Measurements from ENCODE around the gene ALDH1A1. TPM values are rescaled to one million over a fixed set of nuclear protein-coding genes. Genes with fewer than 3 reads are reported as not detected.

Gene ALDH1A1
- 10 to 100 TPM in 11 of 12 donors, not detected in 1; 22.3 to 55.2 (median 31.8) TPM for polyA plus RNA-seq (ENCODE audit: insufficient read length in 12 of 12)
- long read RNA-seq, donor 1, transcript ALDH1A1-201 (13 exons, 2,107 nt), result major isoform, 47 of 134 reads
- long read RNA-seq, donor 1, partial matches to known transcripts, result 84 of 134 reads
- long read RNA-seq, donor 1, other reads (novel, unspliced or antisense), result 0 of 134 reads
- long read RNA-seq, donor 2, transcript ALDH1A1-201 (13 exons, 2,107 nt), result major isoform, 17 of 25 reads
- long read RNA-seq, donor 2, partial matches to known transcripts, result 8 of 25 reads
- long read RNA-seq, donor 2, other reads (novel, unspliced or antisense), result 0 of 25 reads
- long read RNA-seq, donor 3, transcript ALDH1A1-201 (13 exons, 2,107 nt), result major isoform, 7 of 8 reads
- long read RNA-seq, donor 3, partial matches to known transcripts, result 0 of 8 reads
- long read RNA-seq, donor 3, other reads (novel, unspliced or antisense), result 0 of 8 reads
- long read RNA-seq, donor 4, partial matches to known transcripts, result 0 of 3 reads
- long read RNA-seq, donor 4, other reads (novel, unspliced or antisense), result 0 of 3 reads
- long read RNA-seq, donor 5, result 0 reads
- long read RNA-seq, donor 6, transcript ALDH1A1-201 (13 exons, 2,107 nt), result major isoform, 7 of 13 reads
- long read RNA-seq, donor 6, partial matches to known transcripts, result 6 of 13 reads
- long read RNA-seq, donor 6, other reads (novel, unspliced or antisense), result 0 of 13 reads
- long read RNA-seq, donor 7, transcript ALDH1A1-201 (13 exons, 2,107 nt), result major isoform, 5 of 5 reads
- long read RNA-seq, donor 7, partial matches to known transcripts, result 0 of 5 reads
- long read RNA-seq, donor 7, other reads (novel, unspliced or antisense), result 0 of 5 reads
- long read RNA-seq, donor 8, transcript ALDH1A1-201 (13 exons, 2,107 nt), result major isoform, 13 of 20 reads
- long read RNA-seq, donor 8, partial matches to known transcripts, result 7 of 20 reads
- long read RNA-seq, donor 8, other reads (novel, unspliced or antisense), result 0 of 20 reads
- long read RNA-seq, donor 9, partial matches to known transcripts, result 0 of 4 reads
- long read RNA-seq, donor 9, other reads (novel, unspliced or antisense), result 0 of 4 reads
- long read RNA-seq, donor 10, transcript ALDH1A1-201 (13 exons, 2,107 nt), result major isoform, 22 of 24 reads
- long read RNA-seq, donor 10, partial matches to known transcripts, result 0 of 24 reads
- long read RNA-seq, donor 10, other reads (novel, unspliced or antisense), result 0 of 24 reads
- long read RNA-seq, donor 11, transcript ALDH1A1-201 (13 exons, 2,107 nt), result major isoform, 5 of 5 reads
- long read RNA-seq, donor 11, partial matches to known transcripts, result 0 of 5 reads
- long read RNA-seq, donor 11, other reads (novel, unspliced or antisense), result 0 of 5 reads

DNA sequence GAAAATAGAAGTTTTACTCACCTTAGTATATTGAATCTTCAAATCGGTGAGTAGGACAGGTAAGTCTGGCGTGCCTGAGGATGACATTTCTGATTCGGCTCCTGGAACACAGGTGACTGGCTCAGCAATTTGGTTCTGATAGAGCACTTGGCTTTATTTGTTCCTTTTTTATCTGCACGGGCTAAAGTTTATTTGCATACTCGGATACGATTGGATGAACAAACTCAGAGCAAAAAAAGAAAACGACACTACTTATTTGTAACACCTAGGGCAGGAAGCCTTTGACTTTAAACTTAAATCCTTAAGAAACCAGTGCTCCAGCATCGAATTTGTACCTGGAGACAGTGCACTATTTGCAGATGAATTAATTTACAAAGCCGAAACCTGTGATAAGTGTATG is at the start of gene ALDH1A1:
Gene ALDH1A1, minus strand, starts transcription at position 140 of the 400 bp plus-strand sequence. Its CDS starts 53 bp downstream, at position 87.
- DNase-seq, result no peak

DNA sequence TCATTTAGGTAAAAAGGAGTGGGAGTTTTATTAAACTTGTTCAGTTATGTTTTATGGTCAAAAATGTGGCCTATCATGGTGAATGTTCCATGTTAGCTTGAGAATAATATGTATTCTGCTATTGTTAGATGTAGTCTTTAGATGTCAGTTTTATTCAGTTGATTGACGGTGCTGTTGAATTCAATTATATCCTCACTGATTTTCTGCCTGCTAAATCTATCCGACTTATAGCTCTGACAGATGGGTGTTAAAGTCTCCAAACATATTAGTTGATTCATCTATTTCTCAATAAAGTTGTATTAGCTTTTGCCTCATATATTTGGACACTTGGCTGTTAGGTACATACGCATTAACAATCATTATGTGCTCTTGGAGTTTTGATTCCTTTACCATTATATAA is 49.0 kb upstream of the ALDH1A1 start:
- no peak for DNase-seq

DNA sequence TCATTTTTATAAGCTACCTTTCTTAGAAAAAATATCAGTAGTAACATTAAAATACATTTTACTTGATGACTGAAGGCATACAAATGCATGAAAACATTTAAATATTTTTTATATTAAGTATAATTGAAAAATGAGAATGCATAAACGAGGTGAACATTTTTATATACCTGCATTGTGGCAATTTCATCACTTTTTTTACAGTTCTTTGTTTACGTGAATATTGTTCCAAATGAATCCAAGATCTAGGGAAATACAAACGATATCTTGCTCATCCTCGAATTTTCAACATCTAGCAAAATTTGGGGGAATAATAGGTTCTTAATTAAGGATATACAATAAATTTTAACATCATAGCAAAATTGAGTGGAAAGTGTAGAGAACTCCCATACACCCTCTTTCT is 45.5 kb upstream of the ALDH1A1 start:
- no peak for DNase-seq

DNA sequence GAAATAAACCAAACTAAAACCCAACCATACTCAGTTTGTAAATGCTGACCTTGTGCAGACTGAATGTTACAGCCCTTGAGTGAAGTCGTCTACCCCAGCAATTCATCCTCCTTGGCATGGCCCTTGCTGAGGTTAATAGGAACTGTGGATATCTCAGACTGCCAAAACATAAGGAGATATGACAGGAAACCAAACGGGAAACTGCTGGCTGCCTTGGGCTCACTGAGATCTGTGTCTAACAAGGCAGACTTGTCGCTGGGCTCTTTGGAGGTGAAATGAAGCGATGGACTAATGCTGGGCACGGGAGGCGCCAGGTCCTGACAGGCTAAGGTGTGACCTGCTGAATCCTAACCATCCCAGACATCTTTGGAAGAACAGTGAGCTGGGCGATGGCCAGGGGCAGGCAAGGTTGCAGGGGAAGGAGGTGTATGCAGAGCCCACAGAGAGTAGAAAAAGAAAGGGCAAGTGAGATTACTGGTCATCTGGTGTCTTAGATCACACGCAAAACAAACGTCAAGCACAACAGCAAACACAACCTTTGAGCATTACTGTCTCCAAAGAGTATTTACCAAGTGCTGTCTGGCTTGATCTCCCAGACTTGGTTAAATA is 44.6 kb upstream of the ALDH1A1 start:
- DNase-seq, result no peak

DNA sequence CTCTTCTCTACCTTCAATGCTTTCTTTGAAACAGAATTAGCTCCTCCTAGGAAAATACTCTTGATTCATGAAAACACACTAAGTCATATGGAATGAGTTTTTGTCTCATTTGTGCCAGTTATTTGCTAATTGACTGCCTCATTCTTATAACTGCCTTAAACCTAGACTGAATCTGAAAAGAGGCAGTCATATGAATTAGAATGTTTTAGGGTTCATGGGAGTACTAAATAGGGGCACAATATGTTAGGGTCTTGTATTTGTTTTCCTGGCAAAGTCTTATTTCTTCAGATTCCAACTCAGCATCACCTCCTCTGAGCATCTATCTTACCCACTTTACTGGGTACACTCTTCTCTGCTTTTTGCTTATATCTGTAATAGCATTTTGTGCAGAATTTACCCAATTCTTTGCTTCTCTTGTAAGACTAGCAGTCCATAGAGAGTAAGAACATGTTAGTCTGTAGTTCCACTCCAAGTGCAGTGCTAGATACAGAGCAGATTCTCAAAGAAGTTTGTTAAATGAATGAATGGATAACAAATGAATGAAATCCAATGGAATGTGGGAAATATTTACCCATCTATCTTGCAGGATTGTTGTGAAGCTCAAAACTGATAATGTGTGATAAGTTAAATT is 43.9 kb upstream of the ALDH1A1 start:
- DNase-seq, result no peak

DNA sequence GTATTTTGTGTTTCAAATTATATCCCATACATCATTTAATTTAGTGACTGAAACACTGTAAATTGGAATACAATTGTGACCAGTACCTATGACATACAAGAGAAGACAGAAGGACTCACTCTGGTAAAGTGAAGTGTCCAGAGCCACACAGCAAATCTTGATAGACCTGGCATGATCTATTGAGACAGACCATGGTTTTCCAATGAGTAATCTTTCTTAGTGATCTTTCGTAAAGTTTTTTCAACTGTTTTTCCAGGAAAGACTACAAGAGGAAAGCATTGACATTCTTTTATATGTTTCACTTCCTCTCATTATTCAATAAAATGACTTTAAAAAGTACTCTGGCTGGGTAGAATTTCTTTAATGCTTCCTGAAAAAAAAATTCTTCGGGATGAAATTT is 43.3 kb upstream of the ALDH1A1 start:
- no peak for DNase-seq

DNA sequence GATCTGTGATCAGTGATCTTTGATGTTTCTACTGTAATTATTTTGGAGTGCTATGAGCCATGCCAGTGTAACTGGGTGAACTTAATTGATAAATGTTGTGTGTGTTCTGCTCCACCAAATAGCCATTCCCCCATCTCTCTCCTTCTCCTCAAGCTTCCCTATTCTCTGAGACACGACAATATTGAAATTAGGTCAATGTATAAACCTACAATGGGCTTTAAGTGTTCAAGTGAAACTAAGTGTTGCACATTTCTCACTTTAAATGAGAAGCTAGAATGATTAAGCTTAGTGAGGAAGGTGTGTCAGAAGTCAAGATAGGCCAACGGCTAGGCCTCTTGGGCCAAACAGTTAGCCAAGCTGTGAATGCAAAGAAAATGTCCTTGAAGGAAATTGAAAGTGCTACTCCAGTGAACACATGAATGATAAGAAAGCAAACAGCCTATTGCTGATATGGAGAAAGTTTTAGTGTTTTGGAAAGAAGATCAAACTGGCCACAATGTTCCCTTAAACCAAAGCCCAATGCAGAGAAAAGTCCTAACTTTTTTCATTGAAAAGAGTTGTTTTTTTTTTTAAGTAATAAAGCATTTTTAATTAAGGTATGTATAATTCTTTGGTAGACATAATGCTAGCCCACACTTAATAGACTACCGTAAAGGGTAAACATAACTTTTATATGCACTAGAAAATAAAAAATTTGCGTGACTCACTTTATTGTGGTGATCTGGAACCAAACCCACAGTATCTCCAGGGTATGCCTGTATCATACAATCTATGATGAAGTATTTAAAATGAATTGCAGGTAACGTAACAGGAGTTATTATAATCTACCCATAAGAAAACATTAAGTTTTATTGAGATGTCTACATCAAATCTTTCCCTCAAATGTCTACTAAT is 42.5 kb upstream of the ALDH1A1 start:
- DNase-seq, result no peak

DNA sequence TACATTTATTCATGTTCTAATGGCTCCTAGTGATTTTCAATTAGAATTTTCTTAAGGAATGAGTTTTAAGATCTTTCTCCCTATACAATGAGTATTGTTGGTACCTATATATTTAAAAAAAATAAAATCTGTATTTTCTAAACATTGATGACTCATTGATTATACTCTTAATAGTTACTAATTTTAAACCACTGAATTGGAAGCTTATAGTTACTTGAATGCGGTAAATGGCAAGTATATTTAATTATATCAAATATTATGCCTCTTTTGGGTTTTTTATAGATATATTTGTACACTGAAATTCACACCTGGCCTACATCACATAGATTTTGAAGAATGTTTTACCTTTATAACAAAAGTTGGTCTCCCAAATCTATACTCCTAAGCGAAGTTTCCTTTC is 38.9 kb upstream of the ALDH1A1 start:
- DNase-seq, result no peak

DNA sequence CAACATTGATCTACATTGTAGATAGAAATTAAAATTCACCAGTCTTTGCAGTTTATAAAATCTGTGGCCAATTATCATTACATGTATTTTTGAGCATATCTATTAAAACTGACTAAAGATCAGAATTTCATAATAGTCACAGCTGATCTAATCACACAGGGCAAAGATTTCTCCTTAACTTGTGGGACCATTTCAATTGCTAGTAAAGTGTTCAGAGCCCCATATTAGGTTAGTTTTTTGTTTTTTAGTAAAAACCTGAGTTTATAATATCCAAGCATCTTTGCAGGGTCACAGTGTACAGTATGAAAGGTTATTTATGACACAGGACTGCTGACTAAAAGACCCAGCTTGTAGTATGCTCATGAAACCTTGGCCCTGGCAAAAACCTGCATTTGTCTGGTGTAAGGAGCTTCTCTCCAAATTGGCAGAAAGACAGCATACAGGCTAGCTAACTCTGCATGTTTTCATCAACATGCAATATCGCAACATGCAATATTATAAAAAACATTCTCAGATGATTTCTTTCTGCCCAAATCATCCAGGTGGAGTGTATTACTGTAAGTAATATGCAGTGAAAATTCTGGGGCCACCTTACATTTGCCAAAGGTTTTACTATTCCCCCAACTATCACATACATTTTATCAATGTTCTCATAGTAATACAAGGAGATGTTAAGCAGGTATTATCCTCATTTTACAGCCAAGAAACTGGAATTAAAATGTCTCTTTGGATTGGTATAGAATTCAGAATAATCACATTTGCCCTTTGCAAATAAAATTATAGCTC is 37.7 kb upstream of the ALDH1A1 start:
- no peak for DNase-seq

DNA sequence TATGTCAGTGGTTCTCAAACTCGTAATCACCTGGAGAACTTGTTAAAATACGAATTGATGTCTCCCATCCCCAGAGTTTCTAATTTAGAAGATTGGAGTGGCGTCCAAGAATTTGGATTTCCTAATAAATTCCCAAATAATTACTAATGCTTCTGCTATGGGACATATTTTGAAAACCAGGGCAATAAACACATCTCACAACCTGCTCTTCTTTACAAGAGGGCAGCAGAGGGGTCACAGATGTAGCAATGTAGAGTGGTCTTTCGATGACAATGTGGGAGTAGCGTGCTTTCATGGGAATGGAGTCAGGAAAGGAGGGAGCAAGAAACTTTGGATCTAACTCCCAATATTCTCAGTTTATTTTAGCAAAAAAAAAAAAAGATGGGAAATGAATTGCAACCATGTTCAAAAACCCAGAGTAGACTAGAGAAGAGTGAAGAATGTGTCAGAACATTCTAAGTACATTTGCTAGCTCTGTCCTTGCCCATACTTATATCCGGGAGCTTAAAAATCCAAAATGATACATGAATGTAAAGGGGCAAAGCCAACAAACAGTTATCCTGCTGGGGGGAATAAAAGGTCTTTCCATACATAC is 33.8 kb upstream of the ALDH1A1 start:
- no peak for DNase-seq

DNA sequence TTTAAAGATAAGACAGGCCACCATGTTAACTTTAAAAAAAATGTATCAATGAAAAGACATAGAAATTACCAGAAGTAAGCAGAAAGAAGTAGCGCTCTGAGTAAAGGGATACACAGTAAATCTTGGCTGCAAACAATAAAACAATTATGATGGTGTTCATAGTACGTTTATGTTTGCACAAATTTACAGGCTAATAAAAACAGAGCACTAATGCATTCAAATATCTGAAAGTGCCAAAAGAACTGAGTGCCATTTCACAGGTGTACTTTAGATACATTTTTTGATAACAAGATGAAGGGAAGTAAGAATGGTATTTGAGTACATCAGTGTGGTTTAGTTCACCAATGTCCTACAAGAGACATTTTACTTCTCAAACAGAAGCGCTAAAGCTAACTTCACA is 32.9 kb upstream of the ALDH1A1 start:
- no peak for DNase-seq

DNA sequence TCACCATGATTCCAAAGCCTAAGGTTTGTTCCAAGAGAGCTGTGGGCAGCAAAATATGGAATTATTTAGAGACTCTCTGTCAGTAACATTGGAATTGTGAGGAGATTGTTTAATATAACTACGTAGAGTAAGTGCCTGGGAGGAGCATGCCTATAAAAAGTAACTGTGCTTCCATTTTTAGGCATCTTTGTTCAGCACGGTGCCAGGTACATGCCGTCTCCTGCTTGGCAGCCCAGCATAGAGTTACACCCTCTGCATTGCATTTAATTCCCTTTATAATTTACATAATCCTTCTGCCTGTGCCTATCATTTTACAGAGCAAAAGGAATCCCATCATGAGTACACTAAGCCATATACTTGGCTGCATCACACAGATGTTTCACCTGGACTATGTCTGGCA is 32.1 kb upstream of the ALDH1A1 start:
- no peak for DNase-seq

DNA sequence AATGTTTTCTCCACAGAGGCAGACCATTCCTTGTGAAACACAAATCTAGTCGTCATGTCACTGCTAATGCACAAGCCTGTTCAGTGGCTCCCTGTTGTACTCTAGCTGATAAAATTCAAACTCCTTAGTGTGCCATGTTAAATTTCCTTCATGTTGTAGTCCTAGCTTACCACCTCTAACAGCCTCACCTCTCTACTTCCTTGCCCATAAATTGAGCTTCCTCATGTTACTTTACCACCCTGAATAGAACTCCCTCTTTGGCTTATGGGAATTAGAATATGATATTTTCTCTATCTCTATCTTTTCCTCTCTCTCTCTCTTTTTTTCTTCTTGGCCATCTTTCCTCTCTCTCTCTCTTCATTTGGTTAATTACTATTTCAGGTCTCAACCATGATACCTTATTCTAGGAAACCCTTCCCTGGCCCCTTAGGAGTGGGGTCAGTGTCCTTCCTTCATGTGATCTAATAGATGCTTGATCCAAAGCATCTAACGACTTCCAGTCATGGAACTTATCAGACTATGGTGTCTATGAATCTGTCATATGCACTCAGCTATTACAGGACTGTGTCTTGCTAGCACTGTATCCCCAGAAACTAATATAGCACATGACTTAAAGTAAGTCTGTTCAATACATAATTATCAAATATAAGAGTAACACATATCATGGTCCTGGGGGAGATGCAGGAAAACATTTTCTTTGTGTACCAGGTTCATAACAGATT is 31.5 kb upstream of the ALDH1A1 start:
- no peak for DNase-seq

DNA sequence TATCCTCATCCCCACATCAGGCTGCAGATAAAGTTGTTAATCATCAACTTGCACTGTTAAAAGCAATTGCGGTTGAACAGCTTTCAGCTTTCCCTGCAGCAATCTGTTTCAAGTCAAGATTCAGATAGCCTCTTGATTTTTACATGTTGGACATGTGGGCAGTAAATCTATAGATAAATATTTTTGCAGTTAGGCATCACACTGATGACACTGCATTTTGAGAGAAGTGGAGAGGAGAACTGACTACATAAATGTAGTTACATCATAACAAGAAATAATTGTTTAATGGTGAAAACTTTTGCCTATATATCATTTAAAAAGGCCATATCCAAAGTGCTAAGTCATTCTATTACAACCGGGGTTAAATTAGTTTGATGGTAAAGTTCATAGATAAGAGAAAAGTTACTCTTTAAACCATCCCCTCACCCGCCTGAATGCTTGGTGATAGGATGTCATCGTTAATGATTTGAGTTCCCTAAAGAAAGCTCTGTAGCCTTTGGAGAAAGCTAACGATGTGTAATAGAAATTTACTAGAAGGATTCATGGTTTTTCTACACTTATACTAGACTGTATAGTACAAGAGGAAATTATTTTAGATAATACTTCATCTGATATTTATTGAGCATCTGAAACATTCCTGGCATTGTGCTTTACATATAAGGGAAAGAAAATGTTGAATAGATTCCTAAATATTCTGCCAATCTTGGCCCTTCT is 30.8 kb upstream of the ALDH1A1 start:
- no peak for DNase-seq

DNA sequence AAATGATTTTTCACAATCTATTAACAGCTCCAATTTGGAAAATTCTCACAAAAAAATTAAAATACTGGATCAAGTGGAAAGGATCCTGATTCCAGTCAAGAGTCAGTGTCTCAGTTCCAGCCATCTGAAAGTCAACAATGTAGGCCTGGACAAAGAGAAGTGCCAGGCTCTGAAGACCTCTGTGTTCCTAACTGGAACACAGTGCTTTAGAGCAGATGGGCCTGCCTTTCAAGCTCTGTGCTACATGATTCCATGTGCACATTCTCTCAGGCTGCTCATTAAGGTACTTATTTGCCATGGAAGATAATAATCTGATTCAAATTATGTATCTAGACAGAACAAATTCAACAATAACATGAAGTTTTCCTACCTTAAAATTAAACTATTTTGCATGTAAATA is 30.2 kb upstream of the ALDH1A1 start:
- no peak for DNase-seq

DNA sequence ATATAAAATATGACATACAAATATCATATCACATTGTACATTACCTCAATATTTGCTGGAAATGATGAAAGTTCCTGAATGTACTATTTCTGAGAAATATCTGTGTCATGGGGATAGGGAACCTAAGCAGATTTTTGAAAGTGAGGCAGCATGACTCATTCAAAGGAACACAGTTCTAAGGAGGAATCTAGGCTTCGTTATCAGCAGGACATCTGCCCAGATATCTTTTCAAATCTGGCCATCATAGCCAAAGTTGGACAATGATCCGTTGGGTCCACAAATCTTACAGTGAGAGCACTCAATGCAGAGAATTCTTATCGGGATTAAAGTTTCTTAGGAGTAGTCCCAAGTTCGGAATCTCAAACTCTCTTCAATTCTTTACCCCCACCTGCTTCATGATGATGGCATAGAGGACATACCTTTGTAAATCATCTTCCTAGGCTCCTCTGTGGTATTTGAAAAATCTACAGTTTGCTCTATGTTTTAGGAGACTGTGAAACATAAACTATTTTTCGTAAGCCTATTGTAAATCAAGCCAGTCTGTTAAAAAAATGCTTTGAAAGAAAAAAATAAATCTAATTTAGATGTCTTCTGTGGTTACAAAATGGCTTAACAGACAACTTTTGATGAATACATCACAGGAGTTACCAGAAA is 29.4 kb upstream of the ALDH1A1 start:
- DNase-seq, result no peak

DNA sequence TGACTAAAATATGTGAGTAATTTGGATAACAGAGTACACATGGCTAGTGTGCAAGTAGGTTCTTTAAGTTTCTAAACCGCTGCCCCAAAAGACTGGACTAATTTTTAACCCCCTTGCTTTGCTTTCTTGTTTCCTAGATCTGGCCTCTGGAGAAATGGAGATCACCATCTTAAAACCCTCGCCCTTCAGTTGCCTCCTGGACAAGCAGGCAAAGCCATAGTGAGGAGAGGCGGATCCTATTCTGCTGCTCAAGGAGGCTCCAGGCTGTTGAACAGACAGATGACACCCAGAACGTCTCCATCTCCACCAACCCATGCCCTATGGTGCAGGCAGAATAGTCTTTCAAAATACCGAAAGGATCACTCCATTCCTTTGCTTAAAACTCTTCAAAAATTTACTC is 28.6 kb upstream of the ALDH1A1 start:
- DNase-seq, result no peak
